Neutrophil (primary cell): ENCODE data around the gene ADGRE3.
A peak's percentile ranks its signal among the peaks of the same experiment; 100 is the strongest.

Experiments used
- H3K27ac ChIP-seq: fragments of 200-600 bp; sonication (generic); 2 replicates; pipeline ENCODE4 v1.5.1; 2016; ENCODE audit warnings: mild to moderate bottlenecking, moderate library complexity
- H3K27me3 ChIP-seq: fragments of 200-600 bp; sonication (generic); 2 replicates; pipeline ENCODE4 v1.6.0; 2016; ENCODE audit warnings: mild to moderate bottlenecking
- H3K36me3 ChIP-seq: fragments of 200-600 bp; sonication (generic); 2 replicates; pipeline ENCODE4 v1.5.1; 2017
- H3K4me1 ChIP-seq, 2 experiments: fragments of 200-600 bp in 1 of 2; sonication (generic) in 1 of 2; 1 replicate in 1 of 2; 2 replicates in 1 of 2; pipeline versions ENCODE4 v1.5.1 to v1.6.1; 2013 to 2016; ENCODE audit warnings: low read depth in 1 of 2, low read length in 1 of 2, mild to moderate bottlenecking in 1 of 2, moderate library complexity in 1 of 2; ENCODE audit not compliant: control insufficient read depth in 1 of 2, insufficient read depth in 1 of 2
- H3K4me3 ChIP-seq, 2 experiments: fragments of 200-600 bp in 1 of 2; sonication (generic) in 1 of 2; 1 replicate in 1 of 2; 2 replicates in 1 of 2; pipeline ENCODE4 v1.5.1; 2013 to 2016; ENCODE audit warnings: low read depth in 1 of 2, low read length in 1 of 2, mild to moderate bottlenecking in 1 of 2, moderate library complexity in 1 of 2
- H3K9me3 ChIP-seq: fragments of 200-600 bp; sonication (generic); 2 replicates; pipeline ENCODE4 v1.5.1; 2016
- TF ChIP-seq, protein P1 (sequence below): fragments of 200-600 bp; sonication (generic); IDR thresholded peaks from 2 replicates; pipeline ENCODE4 v1.5.1; 2016; ENCODE audit warnings: antibody characterized with exemption

Gene ADGRE3

DNA sequence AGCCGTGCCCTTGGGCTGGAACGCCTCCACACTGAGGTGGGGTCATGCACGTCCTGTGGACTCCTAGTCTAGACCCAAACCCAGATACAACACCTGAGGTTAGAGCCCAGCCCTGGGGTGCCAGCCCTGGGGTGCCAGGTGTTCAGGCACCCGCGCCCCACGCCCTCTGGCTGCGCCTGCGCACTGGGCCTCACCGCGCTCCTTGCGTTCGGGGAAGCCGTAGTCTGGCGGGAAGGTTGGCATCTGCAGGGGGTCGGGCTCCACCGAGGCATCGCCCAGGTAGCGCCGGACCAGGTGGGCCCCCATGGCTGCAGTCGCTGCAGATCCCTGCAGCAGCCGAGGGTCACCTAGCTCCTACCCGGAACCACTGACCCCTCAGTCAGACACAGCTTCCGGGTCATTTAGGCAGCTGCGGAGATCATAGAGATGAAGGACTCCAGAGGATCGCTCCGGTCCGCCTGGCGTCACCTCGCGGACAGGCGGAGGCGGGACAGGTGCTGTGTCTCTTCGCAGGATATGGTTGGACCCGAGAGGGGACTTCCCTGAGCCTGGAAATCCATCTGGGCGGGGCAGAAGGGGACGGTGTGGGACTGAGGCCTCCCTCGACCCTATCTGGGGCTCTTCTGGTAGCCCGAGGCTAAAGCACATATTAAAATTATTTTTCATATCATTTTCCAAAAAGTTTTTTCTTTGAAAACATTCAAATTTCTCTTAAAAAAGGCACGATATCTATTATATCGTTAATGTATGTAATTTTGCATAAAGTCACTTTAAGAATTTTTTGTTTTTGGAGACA, 102.8 kb downstream of the ADGRE3 start, which contains the start of gene NDUFB7:
Gene NDUFB7, minus strand, starts transcription at position 372 of the 796 bp plus-strand sequence. Its CDS starts 66 bp downstream, at position 306.
- H3K9me3 ChIP-seq: no peaks in the 10 kb centered on the region
- peak within 1 kb of the TSS; percentile 55 for H3K27ac ChIP-seq
- peaks cover 20 to 29% of the 10 kb centered on the region in 2 experiments for H3K4me1 ChIP-seq
- TF ChIP-seq, protein P1, sequence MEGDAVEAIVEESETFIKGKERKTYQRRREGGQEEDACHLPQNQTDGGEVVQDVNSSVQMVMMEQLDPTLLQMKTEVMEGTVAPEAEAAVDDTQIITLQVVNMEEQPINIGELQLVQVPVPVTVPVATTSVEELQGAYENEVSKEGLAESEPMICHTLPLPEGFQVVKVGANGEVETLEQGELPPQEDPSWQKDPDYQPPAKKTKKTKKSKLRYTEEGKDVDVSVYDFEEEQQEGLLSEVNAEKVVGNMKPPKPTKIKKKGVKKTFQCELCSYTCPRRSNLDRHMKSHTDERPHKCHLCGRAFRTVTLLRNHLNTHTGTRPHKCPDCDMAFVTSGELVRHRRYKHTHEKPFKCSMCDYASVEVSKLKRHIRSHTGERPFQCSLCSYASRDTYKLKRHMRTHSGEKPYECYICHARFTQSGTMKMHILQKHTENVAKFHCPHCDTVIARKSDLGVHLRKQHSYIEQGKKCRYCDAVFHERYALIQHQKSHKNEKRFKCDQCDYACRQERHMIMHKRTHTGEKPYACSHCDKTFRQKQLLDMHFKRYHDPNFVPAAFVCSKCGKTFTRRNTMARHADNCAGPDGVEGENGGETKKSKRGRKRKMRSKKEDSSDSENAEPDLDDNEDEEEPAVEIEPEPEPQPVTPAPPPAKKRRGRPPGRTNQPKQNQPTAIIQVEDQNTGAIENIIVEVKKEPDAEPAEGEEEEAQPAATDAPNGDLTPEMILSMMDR: peak; percentile 85
- H3K27me3 ChIP-seq: no peaks in the 10 kb centered on the region
- peak within 1 kb of the TSS; percentile 81 to 97 for H3K4me3 ChIP-seq
- H3K36me3 ChIP-seq: peaks cover 8% of the 10 kb centered on the region

DNA sequence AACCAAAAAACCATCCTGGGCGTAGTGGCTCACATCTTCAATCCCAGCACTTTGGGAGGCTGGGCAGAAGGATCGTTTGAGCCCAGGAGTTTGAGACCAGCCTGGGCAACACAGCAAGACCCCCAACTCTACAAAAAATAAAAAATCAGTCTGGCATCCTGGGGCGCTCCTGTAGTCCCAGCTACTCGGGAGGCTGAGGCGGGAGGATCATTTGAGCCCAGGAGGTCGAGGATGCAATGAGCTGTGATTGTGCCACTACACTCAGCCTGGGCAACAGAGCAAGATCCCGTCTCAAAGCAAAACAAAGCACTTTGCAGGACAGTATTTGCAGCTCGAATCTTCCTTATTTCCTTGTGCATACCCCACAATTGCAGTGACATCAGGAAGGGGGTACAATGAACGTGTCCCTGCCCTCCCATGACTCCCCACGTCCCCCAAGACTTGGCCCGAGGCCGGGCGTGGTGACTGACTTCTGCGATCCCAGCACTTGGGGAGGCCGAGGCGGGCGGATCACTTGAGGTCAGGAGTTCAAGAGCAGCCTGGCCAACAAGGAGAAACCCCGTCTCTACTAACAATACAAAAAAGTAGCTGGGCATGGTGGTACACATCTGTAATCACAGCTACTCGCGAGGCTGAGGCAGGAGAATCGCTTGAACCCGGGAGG, 103.6 kb downstream of the ADGRE3 start:
- peaks cover 20 to 29% of the 10 kb centered on the region in 2 experiments for H3K4me1 ChIP-seq
- peaks cover 17% of the 10 kb centered on the region for H3K36me3 ChIP-seq
- H3K4me3 ChIP-seq: peak overlapping the region; percentile 81 to 97
- H3K27me3 ChIP-seq: no peaks in the 10 kb centered on the region
- TF ChIP-seq, protein P1: no peak
- H3K27ac ChIP-seq: no peak overlapping the region
- H3K9me3 ChIP-seq: no peaks in the 10 kb centered on the region
